GM15510 (cell line): ENCODE results near the gene C4orf54.

Source experiments
- POLR2A ChIP-seq: IDR thresholded peaks from 3 replicates; pipeline ENCODE4 v1.6.1; 2011; ENCODE audit warnings: borderline replicate concordance; ENCODE audit not compliant: insufficient read length; ENCODE audit errors: extremely low read depth

C4orf54 gene

GRCh38 chr4:99640676-99641075 is 17.0 kb downstream of the C4orf54 start:
- TF ChIP-seq POLR2A = no peak

- no peak for TF ChIP-seq POLR2A
These were observed 20.5 kb downstream of the C4orf54 start for GRCh38 chr4:99637174-99637573.

- no peak for TF ChIP-seq POLR2A
These were observed 21.2 kb downstream of the C4orf54 start for GRCh38 chr4:99636422-99636821.

- TF ChIP-seq POLR2A = no peak
These were observed 22.0 kb downstream of the C4orf54 start for GRCh38 chr4:99635601-99636000.

GRCh38 chr4:99634742-99635360 is 22.8 kb downstream of the C4orf54 start:
- TF ChIP-seq POLR2A = no peak

- no peak for TF ChIP-seq POLR2A
These were observed 23.9 kb downstream of the C4orf54 start for GRCh38 chr4:99633772-99634171.

- TF ChIP-seq POLR2A = no peak
These were observed 26.7 kb downstream of the C4orf54 start for GRCh38 chr4:99630857-99631360.

GRCh38 chr4:99629962-99630554 is 27.6 kb downstream of the C4orf54 start:
- no peak for TF ChIP-seq POLR2A

- no peak for TF ChIP-seq POLR2A
These were observed 29.6 kb downstream of the C4orf54 start for GRCh38 chr4:99628040-99628439.

- no peak for TF ChIP-seq POLR2A
These were observed 32.3 kb downstream of the C4orf54 start for GRCh38 chr4:99625369-99625768.

- TF ChIP-seq POLR2A = no peak
These were observed 33.4 kb downstream of the C4orf54 start for GRCh38 chr4:99624141-99624719.

GRCh38 chr4:99622341-99622740 is 35.3 kb downstream of the C4orf54 start:
- TF ChIP-seq POLR2A = no peak

- TF ChIP-seq POLR2A = no peak
These were observed 40.3 kb downstream of the C4orf54 start for GRCh38 chr4:99617374-99617773.

- TF ChIP-seq POLR2A = no peak
These were observed 42.3 kb downstream of the C4orf54 start for GRCh38 chr4:99615170-99615820.

GRCh38 chr4:99614491-99614890 is 43.1 kb downstream of the C4orf54 start:
- no peak for TF ChIP-seq POLR2A
